SK-N-SH treated with all-trans-retinoic acid at 6 μM for 48 hours (cell line): Measurements from ENCODE around the gene AS3MT.
"Not testable (repeated sequence)": the region's sequence is repeated elsewhere in the genome, so short reads cannot be mapped to it uniquely, and the experiment has no call there.

Experiments
- ATAC-seq: fragments of 200-7000 bp; cut with Tn5 transposase; 3 replicates; pipeline ENCODE4 v1.9.1; 2020; ENCODE audit warnings: mild to moderate bottlenecking, moderate library complexity
- ARNTL ChIP-seq: fragments of 450-650 bp; formaldehyde crosslinking; IDR thresholded peaks from 2 replicates; pipeline ENCODE4 v1.5.0; 2020; ENCODE audit warnings: low read depth, mild to moderate bottlenecking, moderate library complexity, borderline replicate concordance
- BACH2 ChIP-seq: fragments of 250-450 bp; sonication (Bioruptor Pico); IDR thresholded peaks from 2 replicates; pipeline ENCODE4 v1.9.0; 2021; ENCODE audit warnings: mild to moderate bottlenecking, borderline replicate concordance
- ESRRG ChIP-seq: fragments of 250-450 bp; sonication (Bioruptor Pico); IDR thresholded peaks from 2 replicates; pipeline ENCODE4 v1.6.1; 2021; ENCODE audit warnings: mild to moderate bottlenecking
- ISL1 ChIP-seq: fragments of 250-450 bp; sonication (Bioruptor Pico); IDR thresholded peaks from 2 replicates; pipeline ENCODE4 v2.1.2; 2022; ENCODE audit warnings: mild to moderate bottlenecking, moderate library complexity
- OSR1 ChIP-seq: fragments of 250-450 bp; sonication (Bioruptor Pico); IDR thresholded peaks from 2 replicates; pipeline ENCODE4 v1.8.0; 2022; ENCODE audit warnings: moderate library complexity, mild to moderate bottlenecking, inconsistent platforms
- PATZ1 ChIP-seq: fragments of 250-450 bp; sonication (Bioruptor Pico); IDR thresholded peaks from 2 replicates; pipeline ENCODE4 v1.8.0; 2020; ENCODE audit warnings: mild to moderate bottlenecking, moderate library complexity, borderline replicate concordance
- PPARA ChIP-seq: fragments of 250-450 bp; sonication (Bioruptor Pico); IDR thresholded peaks from 2 replicates; pipeline ENCODE4 v1.5.0; 2020; ENCODE audit warnings: mild to moderate bottlenecking, borderline replicate concordance
- RARB ChIP-seq: fragments of 250-450 bp; sonication (Bioruptor Pico); IDR thresholded peaks from 2 replicates; pipeline ENCODE4 v1.8.0; 2021; ENCODE audit warnings: mild to moderate bottlenecking, moderate library complexity
- SNAI2 ChIP-seq: fragments of 250-450 bp; sonication (Bioruptor Pico); IDR thresholded peaks from 2 replicates; pipeline ENCODE4 v1.5.0; 2020; ENCODE audit warnings: mild to moderate bottlenecking, moderate library complexity
- TOX ChIP-seq: fragments of 250-450 bp; sonication (Bioruptor Pico); IDR thresholded peaks from 2 replicates; pipeline ENCODE4 v1.8.0; 2021; ENCODE audit warnings: mild to moderate bottlenecking, moderate library complexity, borderline replicate concordance
- TSHZ2 ChIP-seq: fragments of 250-450 bp; sonication (Bioruptor Pico); IDR thresholded peaks from 2 replicates; pipeline ENCODE4 v1.5.0; 2020; ENCODE audit warnings: mild to moderate bottlenecking, moderate library complexity
- ZC3H10 ChIP-seq: fragments of 250-450 bp; sonication (Bioruptor Pico); IDR thresholded peaks from 2 replicates; pipeline ENCODE4 v1.5.1; 2021; ENCODE audit warnings: mild to moderate bottlenecking, moderate library complexity
- ZFP3 ChIP-seq: fragments of 250-450 bp; sonication (Bioruptor Pico); IDR thresholded peaks from 2 replicates; pipeline ENCODE4 v1.5.0; 2020; ENCODE audit warnings: mild to moderate bottlenecking, moderate library complexity
- ZFP30 ChIP-seq: fragments of 450-650 bp; formaldehyde crosslinking; IDR thresholded peaks from 2 replicates; pipeline ENCODE4 v1.5.0; 2022; ENCODE audit warnings: mild to moderate bottlenecking, moderate library complexity
- ZNF70 ChIP-seq: fragments of 450-650 bp; formaldehyde crosslinking; IDR thresholded peaks from 2 replicates; pipeline ENCODE4 v1.5.0; 2020; ENCODE audit warnings: mild to moderate bottlenecking, moderate library complexity
- TF ChIP-seq, protein P1 (sequence below): fragments of 250-450 bp; sonication (Bioruptor Pico); IDR thresholded peaks from 2 replicates; pipeline ENCODE4 v1.5.1; 2021; ENCODE audit warnings: mild to moderate bottlenecking, moderate library complexity
- TF ChIP-seq, protein P2 (sequence below): fragments of 250-450 bp; sonication (Bioruptor Pico); IDR thresholded peaks from 2 replicates; pipeline ENCODE4 v1.8.0; 2021; ENCODE audit warnings: low read depth, mild to moderate bottlenecking, moderate library complexity, borderline replicate concordance

The AS3MT gene

DNA sequence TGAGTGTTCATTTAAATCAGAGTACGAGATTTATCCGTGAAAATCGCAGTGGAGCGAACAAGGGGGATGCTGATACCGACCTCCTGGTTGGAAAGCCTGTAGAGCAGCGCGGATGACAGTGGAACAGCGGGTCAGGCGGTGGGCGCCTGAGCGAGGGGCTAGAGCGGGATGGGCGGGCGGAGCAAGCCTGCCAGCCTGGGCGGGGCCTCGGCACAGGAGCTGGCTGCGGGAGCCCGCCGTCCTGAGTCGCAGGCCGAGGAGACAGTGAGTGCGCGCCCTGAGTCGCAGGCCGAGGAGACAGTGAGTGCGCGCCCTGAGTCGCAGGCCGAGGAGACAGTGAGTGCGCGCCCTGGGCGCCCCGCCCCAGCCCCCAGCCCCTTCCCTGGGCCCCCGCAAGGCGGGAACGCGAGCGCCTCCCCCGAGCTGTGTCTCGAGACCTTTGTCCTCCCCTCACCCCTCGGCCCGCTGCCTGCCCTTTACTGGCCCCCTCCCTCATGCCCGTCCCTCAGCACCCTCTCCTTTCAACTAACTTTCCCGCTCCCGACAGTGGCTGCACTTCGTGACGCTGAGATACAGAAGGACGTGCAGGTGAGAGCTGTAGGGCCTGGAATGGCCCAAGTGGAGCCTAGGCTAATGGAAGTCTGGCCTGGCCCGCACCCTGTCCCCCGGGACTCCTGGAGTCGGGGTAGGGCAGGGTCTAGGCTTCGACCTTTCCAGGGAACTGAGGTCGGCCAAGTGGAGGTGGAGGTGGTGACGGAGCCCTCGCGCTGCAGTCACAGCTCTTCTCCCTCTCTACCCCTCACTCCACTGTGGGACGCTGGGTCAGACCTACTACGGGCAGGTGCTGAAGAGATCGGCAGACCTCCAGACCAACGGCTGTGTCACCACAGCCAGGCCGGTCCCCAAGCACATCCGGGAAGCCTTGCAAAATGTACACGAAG is at the start of gene AS3MT:
Gene AS3MT, plus strand, starts transcription at position 213 of the 941 bp plus-strand sequence. Its CDS starts 123 bp downstream, at position 336.
- peak; percentile 97 for ATAC-seq

DNA sequence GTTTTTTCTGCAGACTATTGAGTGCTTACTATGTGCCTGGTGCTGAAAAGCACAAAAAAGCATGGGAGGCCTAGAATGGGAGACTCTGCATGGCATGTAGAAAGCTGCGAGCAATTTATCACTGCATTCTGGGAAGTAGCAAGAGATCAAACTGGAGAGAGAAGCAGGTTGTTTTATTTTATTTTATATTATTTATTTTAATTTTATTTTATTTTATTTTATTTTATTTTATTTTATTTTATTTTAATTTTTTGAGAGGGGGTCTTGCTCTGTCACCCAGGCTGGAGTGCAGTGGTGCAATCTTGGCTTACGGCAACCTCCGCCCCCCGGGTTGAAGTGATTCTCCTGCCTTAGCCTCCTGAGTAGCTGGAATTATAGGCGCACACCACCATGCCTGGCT is 49.3 kb upstream of the AS3MT start:
- ATAC-seq = not testable (repeated sequence)

More for the DNA sequence above, at the start of gene AS3MT:
- TF ChIP-seq TSHZ2 (CRISPR knock-in tag) (no peak), ESRRG (CRISPR knock-in tag) (no peak)

GRCh38 chr10:102822222-102822621 is 47.0 kb upstream of the AS3MT start:
- ATAC-seq = no peak
- TF ChIP-seq TSHZ2 (CRISPR knock-in tag) = no peak
- TF ChIP-seq ZNF70 = no peak
- TF ChIP-seq BACH2 (CRISPR knock-in tag) = no peak
- TF ChIP-seq, protein P1, sequence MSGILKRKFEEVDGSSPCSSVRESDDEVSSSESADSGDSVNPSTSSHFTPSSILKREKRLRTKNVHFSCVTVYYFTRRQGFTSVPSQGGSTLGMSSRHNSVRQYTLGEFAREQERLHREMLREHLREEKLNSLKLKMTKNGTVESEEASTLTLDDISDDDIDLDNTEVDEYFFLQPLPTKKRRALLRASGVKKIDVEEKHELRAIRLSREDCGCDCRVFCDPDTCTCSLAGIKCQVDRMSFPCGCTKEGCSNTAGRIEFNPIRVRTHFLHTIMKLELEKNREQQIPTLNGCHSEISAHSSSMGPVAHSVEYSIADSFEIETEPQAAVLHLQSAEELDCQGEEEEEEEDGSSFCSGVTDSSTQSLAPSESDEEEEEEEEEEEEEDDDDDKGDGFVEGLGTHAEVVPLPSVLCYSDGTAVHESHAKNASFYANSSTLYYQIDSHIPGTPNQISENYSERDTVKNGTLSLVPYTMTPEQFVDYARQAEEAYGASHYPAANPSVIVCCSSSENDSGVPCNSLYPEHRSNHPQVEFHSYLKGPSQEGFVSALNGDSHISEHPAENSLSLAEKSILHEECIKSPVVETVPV (CRISPR knock-in tag) = no peak
- no peak for TF ChIP-seq ISL1 (CRISPR knock-in tag)

DNA sequence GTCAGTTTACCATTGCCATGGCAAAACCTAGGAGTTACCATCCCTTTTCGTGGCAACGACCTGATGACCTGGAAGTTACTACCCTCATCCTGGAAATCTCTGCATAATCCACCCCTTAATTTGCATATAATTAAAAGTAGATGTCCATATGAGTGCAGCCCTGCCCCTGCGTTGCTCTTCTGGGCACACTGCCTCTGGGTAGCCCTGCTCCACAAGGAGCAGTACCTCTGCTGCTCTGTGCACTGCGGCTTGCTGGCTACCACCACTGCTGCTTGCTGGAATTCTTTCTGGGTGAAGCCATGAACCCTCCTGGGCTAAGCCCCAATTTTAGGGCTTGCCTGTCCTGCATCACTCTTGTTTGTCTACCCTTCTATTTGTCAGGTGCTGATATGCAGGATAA is 44.6 kb upstream of the AS3MT start:
- TF ChIP-seq BACH2 (CRISPR knock-in tag) (no peak), TSHZ2 (CRISPR knock-in tag) (no peak), ZC3H10 (no peak), PPARA (CRISPR knock-in tag) (no peak)
- no peak for ATAC-seq

GRCh38 chr10:102826148-102826796 is 43.0 kb upstream of the AS3MT start:
- ATAC-seq = no peak
- TF ChIP-seq ZNF70 (no peak), SNAI2 (CRISPR knock-in tag) (no peak), OSR1 (CRISPR knock-in tag) (no peak), TOX (CRISPR knock-in tag) (no peak), ZFP30 (CRISPR knock-in tag) (no peak), ZFP3 (CRISPR knock-in tag) (no peak), ARNTL (CRISPR knock-in tag) (no peak), RARB (CRISPR knock-in tag) (no peak), PATZ1 (no peak)
- TF ChIP-seq, protein P2, sequence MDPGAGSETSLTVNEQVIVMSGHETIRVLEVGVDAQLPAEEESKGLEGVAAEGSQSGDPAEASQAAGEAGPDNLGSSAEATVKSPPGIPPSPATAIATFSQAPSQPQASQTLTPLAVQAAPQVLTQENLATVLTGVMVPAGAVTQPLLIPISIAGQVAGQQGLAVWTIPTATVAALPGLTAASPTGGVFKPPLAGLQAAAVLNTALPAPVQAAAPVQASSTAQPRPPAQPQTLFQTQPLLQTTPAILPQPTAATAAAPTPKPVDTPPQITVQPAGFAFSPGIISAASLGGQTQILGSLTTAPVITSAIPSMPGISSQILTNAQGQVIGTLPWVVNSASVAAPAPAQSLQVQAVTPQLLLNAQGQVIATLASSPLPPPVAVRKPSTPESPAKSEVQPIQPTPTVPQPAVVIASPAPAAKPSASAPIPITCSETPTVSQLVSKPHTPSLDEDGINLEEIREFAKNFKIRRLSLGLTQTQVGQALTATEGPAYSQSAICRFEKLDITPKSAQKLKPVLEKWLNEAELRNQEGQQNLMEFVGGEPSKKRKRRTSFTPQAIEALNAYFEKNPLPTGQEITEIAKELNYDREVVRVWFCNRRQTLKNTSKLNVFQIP (CRISPR knock-in tag) = no peak
